ENCODE results near the gene GRID2.

DNA sequence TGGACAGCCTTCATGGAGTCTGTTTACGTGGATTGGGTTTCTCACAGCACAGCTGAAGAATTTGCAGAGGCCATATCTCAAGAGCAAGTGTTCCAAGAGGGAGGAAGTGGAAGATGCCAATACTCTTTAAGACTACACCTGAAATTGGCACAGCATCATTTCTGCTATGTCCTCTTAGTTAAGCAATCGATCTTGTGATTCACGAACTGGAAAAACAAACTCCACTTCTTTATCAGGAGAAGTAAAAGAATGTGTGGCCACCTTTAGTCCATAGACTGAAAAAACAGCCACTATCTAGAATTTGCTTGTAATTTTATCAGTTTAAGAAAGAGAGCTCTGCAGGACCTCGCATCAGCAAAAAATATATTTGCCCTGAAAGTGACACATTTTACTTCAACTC lies 1051.6 kb downstream of the GRID2 start:
- no peak for TF ChIP-seq POLR2A (IDR thresholded peaks at IDR 0.05)
- TF ChIP-seq, protein P1, sequence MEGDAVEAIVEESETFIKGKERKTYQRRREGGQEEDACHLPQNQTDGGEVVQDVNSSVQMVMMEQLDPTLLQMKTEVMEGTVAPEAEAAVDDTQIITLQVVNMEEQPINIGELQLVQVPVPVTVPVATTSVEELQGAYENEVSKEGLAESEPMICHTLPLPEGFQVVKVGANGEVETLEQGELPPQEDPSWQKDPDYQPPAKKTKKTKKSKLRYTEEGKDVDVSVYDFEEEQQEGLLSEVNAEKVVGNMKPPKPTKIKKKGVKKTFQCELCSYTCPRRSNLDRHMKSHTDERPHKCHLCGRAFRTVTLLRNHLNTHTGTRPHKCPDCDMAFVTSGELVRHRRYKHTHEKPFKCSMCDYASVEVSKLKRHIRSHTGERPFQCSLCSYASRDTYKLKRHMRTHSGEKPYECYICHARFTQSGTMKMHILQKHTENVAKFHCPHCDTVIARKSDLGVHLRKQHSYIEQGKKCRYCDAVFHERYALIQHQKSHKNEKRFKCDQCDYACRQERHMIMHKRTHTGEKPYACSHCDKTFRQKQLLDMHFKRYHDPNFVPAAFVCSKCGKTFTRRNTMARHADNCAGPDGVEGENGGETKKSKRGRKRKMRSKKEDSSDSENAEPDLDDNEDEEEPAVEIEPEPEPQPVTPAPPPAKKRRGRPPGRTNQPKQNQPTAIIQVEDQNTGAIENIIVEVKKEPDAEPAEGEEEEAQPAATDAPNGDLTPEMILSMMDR (IDR thresholded peaks at IDR 0.05): no peak
- no peak for TF ChIP-seq POLR2AphosphoS5 (IDR thresholded peaks at IDR 0.05; ENCODE audit: insufficient read depth in 1 of 2, low read depth in 1 of 2)
